Esophagus (tissue), 2 donors: ENCODE data around the gene BRICD5. TPM values are rescaled to one million over a fixed set of nuclear protein-coding genes. Genes with fewer than 3 reads are reported as not detected.

ENCODE experiments used
- H3K27ac ChIP-seq, 2 donors: one replicate each; pipeline ENCODE4 v1.5.1; 2013; ENCODE audit warnings: low read depth in 2 of 2, mild to moderate bottlenecking in 2 of 2, inconsistent platforms in 1 of 2, low read length in 1 of 2, moderate library complexity in 1 of 2
- H3K27me3 ChIP-seq, 2 donors: one replicate each; pipeline ENCODE4 v1.6.1; 2013; ENCODE audit warnings: low read length in 2 of 2, control low read depth in 1 of 2, mild to moderate bottlenecking in 1 of 2; ENCODE audit not compliant: insufficient read depth in 2 of 2, control insufficient read depth in 1 of 2
- H3K36me3 ChIP-seq, 2 donors: one replicate each; pipeline ENCODE4 v1.6.1; 2013; ENCODE audit warnings: low read length in 1 of 2; ENCODE audit not compliant: control insufficient read depth in 2 of 2, insufficient read depth in 2 of 2
- H3K4me1 ChIP-seq, 2 donors: one replicate each; pipeline ENCODE4 v1.6.1; 2013; ENCODE audit warnings: low read length in 1 of 2; ENCODE audit not compliant: control insufficient read depth in 2 of 2, insufficient read depth in 2 of 2
- H3K4me3 ChIP-seq, 2 donors: one replicate each; pipeline ENCODE4 v1.5.1; 2013; ENCODE audit warnings: low read length in 2 of 2, mild to moderate bottlenecking in 2 of 2, low read depth in 1 of 2, moderate library complexity in 1 of 2
- H3K9me3 ChIP-seq, 2 donors: one replicate each; pipeline ENCODE4 v1.6.1; 2013; ENCODE audit warnings: mild to moderate bottlenecking in 2 of 2, low read depth in 1 of 2, low read length in 1 of 2, moderate library complexity in 1 of 2; ENCODE audit not compliant: control insufficient read depth in 2 of 2, insufficient read depth in 1 of 2
- WGBS, 2 donors: extraction: QIAGEN DNeasy Blood & Tissue Kit; methylation state at CpG; one replicate each; pipeline ENCODE4 v1.1.7; 2013; 5-methylcytosine and 5-hydroxymethylcytosine counted together
- polyA plus RNA-seq, 2 donors: library from polyadenylated mRNA; stranded (reverse); fragments of 200-250 nt; gene quantifications; one replicate each; pipeline ENCODE4 v1.2.3, GENCODE V29; 2013
- donor health status: healthy with polysubstance abuse.
- donor health status: Bipolar disorder and iron deficiency.

Gene BRICD5
- polyA plus RNA-seq, 2 donors, result 3.6 to 4.6 TPM

DNA sequence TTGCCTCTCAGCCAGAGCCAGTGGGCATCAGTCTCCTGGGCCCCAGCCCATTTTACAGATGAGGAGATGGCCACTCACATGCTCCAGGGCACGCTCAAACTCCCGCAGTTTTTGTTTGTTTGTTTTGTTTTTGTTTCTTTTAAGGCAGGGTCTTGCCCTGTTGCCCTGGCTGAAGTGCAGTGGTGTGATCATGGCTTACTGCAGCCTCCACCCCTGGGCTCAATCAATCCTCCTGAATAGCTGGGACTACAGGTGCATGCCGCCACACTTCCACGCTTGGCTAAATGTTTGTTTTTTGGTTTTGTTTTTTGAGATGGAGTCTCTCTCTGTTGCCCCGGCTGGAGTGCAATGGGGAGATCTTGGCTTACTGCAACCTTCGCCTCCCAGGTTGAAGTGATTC, 16.3 kb upstream of the BRICD5 start:
- H3K36me3 ChIP-seq, result peaks cover 11 to 38% of the 10 kb centered on the region in 2 donors
- 84 to 88% methylated on average over 6 of the region's 6 CpGs for WGBS, 2 donors
- H3K27ac ChIP-seq, result no peak overlapping the region
- H3K4me3 ChIP-seq, result no peak overlapping the region
- H3K9me3 ChIP-seq, result no peaks in the 10 kb centered on the region
- H3K4me1 ChIP-seq, result peaks cover 0 to 19% of the 10 kb centered on the region in 2 donors
- no peaks in the 10 kb centered on the region for H3K27me3 ChIP-seq

DNA sequence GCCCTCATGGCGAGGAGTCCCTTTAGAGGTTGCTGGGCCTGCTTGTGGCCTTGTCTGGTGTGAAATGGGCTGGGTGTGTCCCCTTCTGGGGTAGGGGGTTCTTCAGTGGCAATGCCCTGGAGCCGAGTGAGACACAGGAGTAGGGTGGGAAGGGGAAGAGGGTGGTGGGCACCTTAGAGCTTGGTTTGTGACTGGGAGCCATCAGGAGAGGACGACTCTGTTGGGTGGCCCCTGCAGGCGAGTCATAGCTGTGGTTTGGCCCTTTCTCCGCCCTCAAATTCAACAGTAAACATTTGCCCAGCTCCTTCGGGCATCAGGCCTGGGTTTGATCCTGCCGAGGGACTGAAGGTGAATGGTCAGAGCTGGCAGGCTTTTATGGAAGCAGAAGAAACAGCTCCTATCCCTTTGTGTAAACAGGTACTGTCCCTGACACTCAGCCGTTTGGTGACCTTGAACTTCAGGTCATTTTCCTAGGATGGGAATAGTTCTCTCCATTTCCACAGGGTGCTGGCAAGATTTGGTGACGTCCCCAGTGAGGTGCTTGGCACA, 15.7 kb upstream of the BRICD5 start:
- Histone ChIP-seq H3K36me3 (peaks cover 11 to 32% of the 10 kb centered on the region in 2 donors), H3K4me3 (no peak overlapping the region), H3K27ac (no peak overlapping the region), H3K9me3 (no peaks in the 10 kb centered on the region), H3K4me1 (peaks cover 0 to 15% of the 10 kb centered on the region in 2 donors), H3K27me3 (no peaks in the 10 kb centered on the region)
- 54 to 60% methylated on average over 9 of the region's 9 CpGs for WGBS, 2 donors

DNA sequence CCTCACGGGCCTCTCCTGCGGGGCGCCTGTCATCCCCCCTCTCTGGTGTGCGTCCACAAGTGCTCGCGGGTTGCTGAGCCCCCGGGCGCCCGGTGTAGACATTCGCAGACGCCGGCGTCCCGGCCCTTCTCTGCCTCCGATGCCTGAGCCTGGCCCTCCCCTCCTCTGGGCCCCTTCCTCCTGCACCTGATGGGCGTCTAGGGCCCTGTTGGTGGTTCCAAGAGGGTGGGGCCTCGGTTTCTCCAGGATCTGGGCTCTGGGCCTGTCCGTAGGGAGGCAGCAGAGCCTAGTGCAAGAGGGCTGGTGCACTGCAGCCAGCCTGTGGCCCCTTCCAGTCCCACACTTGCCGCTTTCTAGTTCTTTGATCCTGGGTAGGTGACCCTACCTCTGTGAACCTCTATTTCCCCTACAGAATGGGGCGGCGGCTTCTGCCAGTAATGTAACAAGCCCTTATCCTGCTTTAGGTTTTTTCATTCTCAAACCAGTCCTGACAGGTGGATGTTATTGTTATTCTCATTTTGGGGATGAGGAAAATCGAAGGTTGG, 13.4 kb upstream of the BRICD5 start:
- 2 to 4% methylated on average over 21 to 22 of the region's 22 CpGs for WGBS, 2 donors
- peak overlapping the region; percentile 92 for H3K27ac ChIP-seq
- peaks cover 0 to 10% of the 10 kb centered on the region in 2 donors for H3K4me1 ChIP-seq

DNA sequence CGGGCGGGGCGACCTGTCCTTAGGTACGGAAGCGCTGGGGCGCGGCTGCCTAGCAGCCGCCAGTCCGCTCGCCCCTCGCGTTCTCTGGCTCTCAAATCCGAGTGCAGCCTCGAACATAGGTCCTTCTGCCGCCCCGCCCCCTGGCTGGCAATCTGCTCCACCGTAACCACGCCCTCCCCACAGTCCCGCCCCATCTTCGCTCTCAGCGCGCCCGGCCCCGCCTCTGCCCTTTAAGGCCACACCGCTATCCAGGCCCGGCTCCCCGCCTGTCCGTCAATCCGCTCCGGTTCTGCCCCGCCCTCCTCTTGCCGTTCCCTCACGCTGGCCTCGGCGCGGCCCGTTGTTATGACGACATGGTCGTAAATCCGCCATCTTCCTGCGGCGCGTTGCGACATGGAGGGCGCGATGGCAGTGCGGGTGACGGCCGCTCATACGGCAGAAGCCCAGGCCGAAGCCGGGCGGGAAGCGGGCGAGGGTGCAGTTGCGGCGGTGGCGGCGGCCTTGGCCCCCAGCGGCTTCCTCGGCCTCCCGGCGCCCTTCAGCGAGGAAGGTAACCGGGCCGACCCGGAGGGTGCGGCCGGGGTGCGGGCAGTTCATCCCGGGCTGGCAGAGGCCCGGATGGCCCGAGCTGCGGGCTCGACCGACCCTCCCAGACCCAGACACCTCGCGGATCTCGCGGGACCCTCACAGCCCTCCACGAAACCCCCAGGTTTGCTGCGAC, 12.7 kb upstream of the BRICD5 start, which contains the start of gene E4F1:
E4F1 (plus strand) TSS at position 371 of the 721 bp plus-strand sequence; CDS start at position 394, 23 bp downstream.
- Histone ChIP-seq H3K27me3 (no peaks in the 10 kb centered on the region), H3K9me3 (no peaks in the 10 kb centered on the region), H3K4me3 (peak within 1 kb of the TSS; percentile 91 to 94), H3K27ac (peak within 1 kb of the TSS; percentile 92), H3K4me1 (peaks cover 0 to 10% of the 10 kb centered on the region in 2 donors), H3K36me3 (peaks cover under 1 to 8% of the 10 kb centered on the region in 2 donors)
- WGBS, 2 donors, result 0% methylated on average over 62 to 82 of the region's 82 CpGs

More for the DNA sequence above, 13.4 kb upstream of the BRICD5 start:
- Histone ChIP-seq H3K4me3 (peak overlapping the region; percentile 91 to 94), H3K27me3 (no peaks in the 10 kb centered on the region), H3K9me3 (no peaks in the 10 kb centered on the region), H3K36me3 (peaks cover 6 to 15% of the 10 kb centered on the region in 2 donors)

DNA sequence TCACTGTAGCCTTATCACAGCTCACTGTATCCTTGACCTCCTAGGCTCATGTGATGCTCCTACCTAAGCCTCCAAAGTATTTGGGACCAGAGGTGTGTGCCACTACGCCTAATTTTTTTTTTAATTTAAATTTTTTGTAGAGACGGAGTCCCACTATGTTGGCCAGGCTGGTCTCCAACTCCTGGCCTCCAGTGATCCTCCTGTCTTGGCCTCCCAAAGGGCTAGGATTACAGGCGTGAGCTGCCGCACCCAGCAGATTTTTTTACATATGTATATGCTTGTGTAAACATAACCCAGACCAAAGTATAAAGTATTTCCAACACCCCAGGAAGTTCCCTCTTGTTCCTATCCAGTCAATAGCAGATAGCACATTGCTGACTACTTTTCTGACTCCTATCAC, 5.7 kb upstream of the BRICD5 start:
- Histone ChIP-seq H3K27me3 (no peaks in the 10 kb centered on the region), H3K27ac (no peak overlapping the region), H3K4me3 (no peak overlapping the region), H3K36me3 (peaks cover 0 to 3% of the 10 kb centered on the region in 2 donors), H3K9me3 (no peaks in the 10 kb centered on the region), H3K4me1 (peaks cover 0 to 18% of the 10 kb centered on the region in 2 donors)
- WGBS, 2 donors, result 89 to 97% methylated on average over 4 of the region's 4 CpGs

DNA sequence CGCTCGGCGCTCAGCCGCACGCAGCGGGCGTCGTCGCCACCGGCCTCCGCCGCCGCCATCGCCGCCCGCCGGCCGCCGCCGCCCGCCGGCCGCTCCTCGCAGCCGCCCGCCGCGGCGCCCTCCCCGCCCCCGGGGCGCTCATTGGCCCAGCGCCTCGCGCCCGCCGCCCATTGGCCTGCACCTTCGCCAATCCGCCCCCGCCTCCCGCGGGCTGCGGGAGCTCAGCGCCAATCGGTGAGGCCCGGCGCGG, 4.0 kb upstream of the BRICD5 start, which contains the start of gene PGP:
PGP (minus strand) TSS at position 122 of the 250 bp plus-strand sequence; CDS start at position 59, 63 bp downstream.
- Histone ChIP-seq H3K27me3 (no peaks in the 10 kb centered on the region), H3K4me3 (peak within 1 kb of the TSS; percentile 63 to 89), H3K27ac (peak within 1 kb of the TSS; percentile 95), H3K9me3 (no peaks in the 10 kb centered on the region), H3K4me1 (peaks cover 0 to 18% of the 10 kb centered on the region in 2 donors), H3K36me3 (peaks cover 0 to 8% of the 10 kb centered on the region in 2 donors)
- 0% methylated on average over 2 to 48 of the region's 48 CpGs for WGBS, 2 donors

DNA sequence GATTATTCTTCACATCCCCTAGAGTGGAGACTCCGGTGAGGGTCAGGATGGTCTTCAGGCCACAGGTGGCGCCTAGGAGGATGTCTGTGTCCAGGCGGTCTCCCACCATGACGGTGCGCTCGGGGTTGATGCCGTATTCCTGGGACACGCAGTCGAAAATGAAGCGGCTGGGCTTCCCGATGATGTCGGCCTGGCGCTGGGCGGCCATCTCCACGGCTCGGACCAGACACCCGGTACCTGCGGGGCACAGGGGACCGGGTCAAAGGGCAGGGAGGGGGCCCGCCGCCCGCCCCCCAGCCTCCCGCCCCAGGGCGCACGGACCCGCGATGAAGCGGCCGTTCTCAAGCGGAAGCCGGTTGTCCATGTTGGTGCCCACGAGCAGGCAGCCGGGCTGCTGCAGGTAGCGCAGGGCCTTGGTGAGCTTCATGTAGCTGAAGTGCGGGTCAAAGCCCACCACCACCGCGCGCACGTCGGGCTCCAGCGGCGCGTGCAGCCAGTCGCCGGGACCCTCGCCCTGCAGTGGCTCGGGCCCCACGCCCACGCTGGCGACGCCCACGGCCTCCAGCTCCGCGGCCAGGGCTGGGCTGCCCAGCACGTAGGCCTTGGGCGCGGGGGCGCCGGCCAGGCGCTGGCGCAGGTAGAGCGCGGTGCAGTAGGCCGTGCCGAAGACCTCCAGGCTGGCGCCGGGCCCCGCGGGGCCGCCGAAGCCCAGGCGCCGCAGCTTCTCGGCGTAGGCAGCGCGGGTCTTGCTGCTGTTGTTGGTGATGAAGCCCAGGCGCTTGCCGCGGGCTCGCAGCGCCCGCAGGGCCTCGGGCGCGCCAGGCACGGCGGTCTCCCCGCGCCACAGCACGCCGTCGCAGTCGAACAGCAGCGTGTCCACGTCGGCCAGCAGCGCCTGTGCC, 3.4 kb upstream of the BRICD5 start:
- H3K9me3 ChIP-seq, result no peaks in the 10 kb centered on the region
- no peaks in the 10 kb centered on the region for H3K27me3 ChIP-seq
- H3K27ac ChIP-seq, result peak overlapping the region; percentile 80 to 86
- peaks cover 0 to 18% of the 10 kb centered on the region in 2 donors for H3K4me1 ChIP-seq
- peak overlapping the region; percentile 63 to 89 for H3K4me3 ChIP-seq
- peaks cover 0 to 13% of the 10 kb centered on the region in 2 donors for H3K36me3 ChIP-seq
- 1% methylated on average over 60 to 98 of the region's 98 CpGs for WGBS, 2 donors

DNA sequence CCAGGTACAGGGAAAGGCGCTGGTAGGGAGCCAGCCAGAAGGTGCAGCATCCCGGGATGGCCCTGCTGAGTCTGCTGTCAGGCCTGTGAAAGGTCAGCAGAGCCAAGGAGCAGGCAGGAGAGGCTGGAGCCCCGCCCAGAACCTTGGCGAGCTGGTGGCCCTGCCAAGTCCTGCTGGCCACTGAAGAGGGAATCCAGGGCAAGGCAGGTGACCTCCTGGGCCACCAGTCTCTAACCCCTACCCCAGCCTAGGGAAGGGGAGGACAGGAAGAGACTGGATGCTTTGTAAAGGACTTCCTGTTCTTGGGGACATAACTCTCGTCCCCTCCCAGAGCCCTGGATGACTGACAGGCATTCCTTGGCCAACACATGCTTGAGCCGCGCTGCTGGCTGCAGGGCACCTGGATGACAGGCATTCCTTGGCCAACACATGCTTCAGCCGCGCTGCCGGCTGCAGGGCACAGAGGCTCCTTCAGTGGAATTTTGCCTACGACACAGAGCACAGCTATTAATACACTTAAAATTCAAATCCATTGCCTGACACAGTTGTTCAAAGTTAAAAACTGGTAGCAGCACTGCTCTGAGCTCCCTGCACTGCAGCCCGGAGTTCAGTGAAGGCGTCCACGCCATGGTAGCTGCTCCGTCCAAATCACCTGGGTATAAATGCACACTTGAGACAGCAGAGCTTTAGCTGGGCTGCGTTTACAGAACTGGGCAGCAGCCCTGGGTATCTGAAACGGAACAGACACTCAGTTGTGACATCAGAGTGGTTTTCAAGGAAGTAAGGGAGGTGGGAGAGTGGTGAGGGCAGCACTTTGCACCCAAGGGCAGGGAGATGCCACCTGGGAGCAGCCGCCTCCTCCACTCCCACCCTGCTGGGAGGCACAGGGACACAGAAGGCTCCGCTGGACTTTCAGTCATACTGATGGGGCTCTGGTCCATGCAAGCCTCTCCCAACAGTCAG, 2.0 kb upstream of the BRICD5 start:
- Histone ChIP-seq H3K4me1 (peaks cover 0 to 18% of the 10 kb centered on the region in 2 donors), H3K36me3 (peaks cover 0 to 20% of the 10 kb centered on the region in 2 donors), H3K27ac (peak overlapping the region in 1 of 2 donors; percentile 47), H3K9me3 (no peaks in the 10 kb centered on the region), H3K4me3 (peak overlapping the region in 1 of 2 donors; percentile 63), H3K27me3 (no peaks in the 10 kb centered on the region)
- 46 to 50% methylated on average over 19 of the region's 19 CpGs for WGBS, 2 donors
